Measurements from ENCODE around the gene SNRNP40. TPM values are rescaled to one million over a fixed set of nuclear protein-coding genes. Genes with fewer than 3 reads are reported as not detected.

Gene SNRNP40
- total and polyA plus RNA-seq, 4 donors: 12.3 to 74.3 (median 19.8) TPM

DNA sequence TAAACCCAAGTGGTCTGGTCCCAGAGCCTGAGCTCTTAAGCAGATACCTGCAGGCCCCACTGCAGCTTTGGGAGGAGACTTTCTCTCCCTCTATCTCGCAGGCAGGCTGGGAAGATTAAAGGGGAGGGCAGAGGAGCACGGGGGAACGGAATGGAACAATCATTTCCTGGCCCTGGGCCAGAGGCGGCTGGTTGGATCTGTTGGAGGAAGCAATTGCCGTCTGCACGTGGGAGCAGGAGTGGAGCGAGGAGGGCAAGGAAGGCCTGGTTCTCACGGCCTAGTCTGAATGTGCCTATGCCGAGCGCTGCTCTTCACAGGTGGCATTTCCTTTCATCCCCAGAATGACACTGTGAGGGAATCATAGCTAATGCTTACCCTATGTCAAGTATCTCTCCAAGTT is 80.6 kb downstream of the SNRNP40 start:
- Histone ChIP-seq H3K4me3 (ENCODE audit: low read depth in 1 of 3, low read length in 3 of 3) (no peak overlapping the region), H3K27me3 (ENCODE audit: control insufficient read depth in 4 of 4, insufficient read depth in 4 of 4, low read length in 3 of 4) (no peaks in the 10 kb centered on the region), H3K4me1 (ENCODE audit: control insufficient read depth in 4 of 4, insufficient read depth in 4 of 4, low read length in 3 of 4) (no peaks in the 10 kb centered on the region), H3K9me3 (ENCODE audit: control insufficient read depth in 4 of 4, low read length in 3 of 4) (peaks cover 0 to 2% (median under 1%) of the 10 kb centered on the region in 4 donors), H3K9ac (ENCODE audit: low read depth in 1 of 2, low read length in 2 of 2) (no peak overlapping the region), H3K27ac (ENCODE audit: low read depth in 1 of 2, low read length in 2 of 2) (no peak overlapping the region), H3K36me3 (ENCODE audit: control insufficient read depth in 4 of 4, insufficient read depth in 3 of 4, low read depth in 1 of 4, low read length in 3 of 4) (no peaks in the 10 kb centered on the region)
- WGBS: 48% methylated on average over 10 of the region's 10 CpGs
- no peak for DNase-seq (ENCODE audit: low spot score)
- TF ChIP-seq, protein P1, sequence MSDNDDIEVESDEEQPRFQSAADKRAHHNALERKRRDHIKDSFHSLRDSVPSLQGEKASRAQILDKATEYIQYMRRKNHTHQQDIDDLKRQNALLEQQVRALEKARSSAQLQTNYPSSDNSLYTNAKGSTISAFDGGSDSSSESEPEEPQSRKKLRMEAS (IDR thresholded peaks at IDR 0.05): no peak
- TF ChIP-seq, protein P2, sequence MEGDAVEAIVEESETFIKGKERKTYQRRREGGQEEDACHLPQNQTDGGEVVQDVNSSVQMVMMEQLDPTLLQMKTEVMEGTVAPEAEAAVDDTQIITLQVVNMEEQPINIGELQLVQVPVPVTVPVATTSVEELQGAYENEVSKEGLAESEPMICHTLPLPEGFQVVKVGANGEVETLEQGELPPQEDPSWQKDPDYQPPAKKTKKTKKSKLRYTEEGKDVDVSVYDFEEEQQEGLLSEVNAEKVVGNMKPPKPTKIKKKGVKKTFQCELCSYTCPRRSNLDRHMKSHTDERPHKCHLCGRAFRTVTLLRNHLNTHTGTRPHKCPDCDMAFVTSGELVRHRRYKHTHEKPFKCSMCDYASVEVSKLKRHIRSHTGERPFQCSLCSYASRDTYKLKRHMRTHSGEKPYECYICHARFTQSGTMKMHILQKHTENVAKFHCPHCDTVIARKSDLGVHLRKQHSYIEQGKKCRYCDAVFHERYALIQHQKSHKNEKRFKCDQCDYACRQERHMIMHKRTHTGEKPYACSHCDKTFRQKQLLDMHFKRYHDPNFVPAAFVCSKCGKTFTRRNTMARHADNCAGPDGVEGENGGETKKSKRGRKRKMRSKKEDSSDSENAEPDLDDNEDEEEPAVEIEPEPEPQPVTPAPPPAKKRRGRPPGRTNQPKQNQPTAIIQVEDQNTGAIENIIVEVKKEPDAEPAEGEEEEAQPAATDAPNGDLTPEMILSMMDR (IDR thresholded peaks at IDR 0.05; ENCODE audit: low read depth, low read length, missing input control): no peak
- no peak for TF ChIP-seq NR2F2 (IDR thresholded peaks at IDR 0.05)
- TF ChIP-seq, protein P3, sequence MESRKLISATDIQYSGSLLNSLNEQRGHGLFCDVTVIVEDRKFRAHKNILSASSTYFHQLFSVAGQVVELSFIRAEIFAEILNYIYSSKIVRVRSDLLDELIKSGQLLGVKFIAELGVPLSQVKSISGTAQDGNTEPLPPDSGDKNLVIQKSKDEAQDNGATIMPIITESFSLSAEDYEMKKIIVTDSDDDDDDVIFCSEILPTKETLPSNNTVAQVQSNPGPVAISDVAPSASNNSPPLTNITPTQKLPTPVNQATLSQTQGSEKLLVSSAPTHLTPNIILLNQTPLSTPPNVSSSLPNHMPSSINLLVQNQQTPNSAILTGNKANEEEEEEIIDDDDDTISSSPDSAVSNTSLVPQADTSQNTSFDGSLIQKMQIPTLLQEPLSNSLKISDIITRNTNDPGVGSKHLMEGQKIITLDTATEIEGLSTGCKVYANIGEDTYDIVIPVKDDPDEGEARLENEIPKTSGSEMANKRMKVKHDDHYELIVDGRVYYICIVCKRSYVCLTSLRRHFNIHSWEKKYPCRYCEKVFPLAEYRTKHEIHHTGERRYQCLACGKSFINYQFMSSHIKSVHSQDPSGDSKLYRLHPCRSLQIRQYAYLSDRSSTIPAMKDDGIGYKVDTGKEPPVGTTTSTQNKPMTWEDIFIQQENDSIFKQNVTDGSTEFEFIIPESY (IDR thresholded peaks at IDR 0.05): no peak

DNA sequence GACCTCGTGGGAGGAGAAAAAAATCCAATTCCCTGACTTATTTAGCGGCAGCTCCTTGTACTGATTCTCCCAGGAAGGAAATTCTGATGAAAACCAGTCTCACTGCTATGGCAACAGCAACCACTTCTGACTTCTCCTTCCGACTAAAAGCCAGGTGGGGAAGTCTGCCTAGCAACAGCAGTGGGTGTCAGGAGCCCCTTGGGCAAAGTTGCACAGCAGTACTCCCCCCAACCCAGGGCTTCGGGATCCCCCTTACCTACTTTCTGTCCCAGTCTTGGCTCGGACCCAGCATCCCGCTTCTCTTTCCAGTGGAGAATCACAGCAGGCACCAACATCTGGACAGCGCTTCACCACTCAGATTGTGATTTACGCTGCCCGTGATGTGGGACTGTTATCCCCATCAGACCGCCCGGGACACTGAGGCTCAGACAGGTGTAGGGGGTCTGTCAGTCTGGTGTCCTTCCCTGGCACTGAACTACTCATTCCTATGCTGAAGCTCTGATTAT is 81.5 kb downstream of the SNRNP40 start:
- Histone ChIP-seq H3K9me3 (ENCODE audit: control insufficient read depth in 4 of 4, low read length in 3 of 4) (peaks cover 0 to 6% (median under 1%) of the 10 kb centered on the region in 4 donors), H3K9ac (ENCODE audit: low read depth in 1 of 2, low read length in 2 of 2) (no peak overlapping the region), H3K27ac (ENCODE audit: low read depth in 1 of 2, low read length in 2 of 2) (no peak overlapping the region), H3K36me3 (ENCODE audit: control insufficient read depth in 4 of 4, insufficient read depth in 3 of 4, low read depth in 1 of 4, low read length in 3 of 4) (no peaks in the 10 kb centered on the region), H3K4me1 (ENCODE audit: control insufficient read depth in 4 of 4, insufficient read depth in 4 of 4, low read length in 3 of 4) (no peaks in the 10 kb centered on the region), H3K4me3 (ENCODE audit: low read depth in 1 of 3, low read length in 3 of 3) (no peak overlapping the region), H3K27me3 (ENCODE audit: control insufficient read depth in 4 of 4, insufficient read depth in 4 of 4, low read length in 3 of 4) (no peaks in the 10 kb centered on the region)
- TF ChIP-seq, protein P1 (IDR thresholded peaks at IDR 0.05): no peak
- no peak for TF ChIP-seq FOXA2 (IDR thresholded peaks at IDR 0.05)
- no peak for TF ChIP-seq HNF4A (conservative IDR thresholded peaks at IDR 0.05)
- no peak for TF ChIP-seq SP1 (IDR thresholded peaks at IDR 0.05)
- no peak for TF ChIP-seq GABPA (IDR thresholded peaks at IDR 0.05 in 1 of 2, conservative IDR thresholded peaks at IDR 0.05 in 1 of 2)
- TF ChIP-seq YY1 (IDR thresholded peaks at IDR 0.05): no peak
- TF ChIP-seq, protein P3 (IDR thresholded peaks at IDR 0.05): no peak
- TF ChIP-seq TAF1 (conservative IDR thresholded peaks at IDR 0.05): no peak
- no peak for TF ChIP-seq RXRA (IDR thresholded peaks at IDR 0.05)
- TF ChIP-seq, protein P4, sequence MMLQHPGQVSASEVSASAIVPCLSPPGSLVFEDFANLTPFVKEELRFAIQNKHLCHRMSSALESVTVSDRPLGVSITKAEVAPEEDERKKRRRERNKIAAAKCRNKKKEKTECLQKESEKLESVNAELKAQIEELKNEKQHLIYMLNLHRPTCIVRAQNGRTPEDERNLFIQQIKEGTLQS (IDR thresholded peaks at IDR 0.05): no peak
- TF ChIP-seq, protein P5, sequence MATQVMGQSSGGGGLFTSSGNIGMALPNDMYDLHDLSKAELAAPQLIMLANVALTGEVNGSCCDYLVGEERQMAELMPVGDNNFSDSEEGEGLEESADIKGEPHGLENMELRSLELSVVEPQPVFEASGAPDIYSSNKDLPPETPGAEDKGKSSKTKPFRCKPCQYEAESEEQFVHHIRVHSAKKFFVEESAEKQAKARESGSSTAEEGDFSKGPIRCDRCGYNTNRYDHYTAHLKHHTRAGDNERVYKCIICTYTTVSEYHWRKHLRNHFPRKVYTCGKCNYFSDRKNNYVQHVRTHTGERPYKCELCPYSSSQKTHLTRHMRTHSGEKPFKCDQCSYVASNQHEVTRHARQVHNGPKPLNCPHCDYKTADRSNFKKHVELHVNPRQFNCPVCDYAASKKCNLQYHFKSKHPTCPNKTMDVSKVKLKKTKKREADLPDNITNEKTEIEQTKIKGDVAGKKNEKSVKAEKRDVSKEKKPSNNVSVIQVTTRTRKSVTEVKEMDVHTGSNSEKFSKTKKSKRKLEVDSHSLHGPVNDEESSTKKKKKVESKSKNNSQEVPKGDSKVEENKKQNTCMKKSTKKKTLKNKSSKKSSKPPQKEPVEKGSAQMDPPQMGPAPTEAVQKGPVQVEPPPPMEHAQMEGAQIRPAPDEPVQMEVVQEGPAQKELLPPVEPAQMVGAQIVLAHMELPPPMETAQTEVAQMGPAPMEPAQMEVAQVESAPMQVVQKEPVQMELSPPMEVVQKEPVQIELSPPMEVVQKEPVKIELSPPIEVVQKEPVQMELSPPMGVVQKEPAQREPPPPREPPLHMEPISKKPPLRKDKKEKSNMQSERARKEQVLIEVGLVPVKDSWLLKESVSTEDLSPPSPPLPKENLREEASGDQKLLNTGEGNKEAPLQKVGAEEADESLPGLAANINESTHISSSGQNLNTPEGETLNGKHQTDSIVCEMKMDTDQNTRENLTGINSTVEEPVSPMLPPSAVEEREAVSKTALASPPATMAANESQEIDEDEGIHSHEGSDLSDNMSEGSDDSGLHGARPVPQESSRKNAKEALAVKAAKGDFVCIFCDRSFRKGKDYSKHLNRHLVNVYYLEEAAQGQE (IDR thresholded peaks at IDR 0.05): no peak
- TF ChIP-seq HNF4G (IDR thresholded peaks at IDR 0.05): no peak
- no peak for TF ChIP-seq FOXA1 (IDR thresholded peaks at IDR 0.05)
- no peak for TF ChIP-seq JUND (IDR thresholded peaks at IDR 0.05)
- TF ChIP-seq, protein P2 (IDR thresholded peaks at IDR 0.05; ENCODE audit: low read depth, low read length, missing input control): no peak
- TF ChIP-seq NR2F2 (IDR thresholded peaks at IDR 0.05): no peak
- TF ChIP-seq RAD21 (IDR thresholded peaks at IDR 0.05): no peak
- no peak for TF ChIP-seq EGR1 (IDR thresholded peaks at IDR 0.05; ENCODE audit: low read depth in 2 of 2)
- WGBS: 74% methylated on average over 11 of the region's 11 CpGs
- DNase-seq (ENCODE audit: low spot score): no peak
